ENCODE data around the gene CCR5AS.

CCR5AS gene

DNA sequence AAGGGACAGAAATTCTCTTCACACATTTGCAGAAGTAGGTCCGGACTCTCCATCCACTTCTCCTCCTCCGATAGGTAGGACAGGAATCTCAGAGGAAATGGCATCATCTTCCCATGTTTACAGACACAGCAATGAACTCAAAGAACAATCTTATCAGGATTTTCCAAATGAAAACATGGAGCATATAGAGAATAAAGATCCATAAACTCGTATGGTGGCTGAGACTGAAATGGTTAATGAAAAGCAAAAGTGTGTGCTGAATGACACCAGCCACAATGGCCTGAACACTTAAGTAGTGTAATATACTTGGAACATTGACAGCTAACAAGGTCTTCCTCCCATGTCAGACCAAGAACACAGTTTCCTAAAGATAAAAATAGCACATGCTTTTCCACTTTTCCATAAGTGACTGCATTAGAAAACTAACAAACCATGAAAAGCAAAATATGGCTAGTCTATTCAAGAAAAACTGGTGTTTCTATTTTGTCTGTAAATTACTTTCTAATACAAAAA, 6.0 kb upstream of the CCR5AS start:
- H3K4me1 Mint-ChIP-seq: peaks cover 8% of the 10 kb centered on the region; the same call in 2 of the 3 replicates
- no peaks in the 10 kb centered on the region for H3K27me3 Mint-ChIP-seq (ENCODE audit: insufficient read depth, low read depth, poor library complexity)
- Histone ChIP-seq H3K79me2 (replicated peaks; ENCODE audit: insufficient read depth) (no peaks in the 10 kb centered on the region), H3K27ac (ENCODE audit: low read depth) (no peak overlapping the region), H3F3A (replicated peaks; ENCODE audit: low read depth) (no peaks in the 10 kb centered on the region), H3K4me2 (no peak overlapping the region), H3K27me3 (ENCODE audit: insufficient read depth) (no peaks in the 10 kb centered on the region), H3K36me3 (ENCODE audit: insufficient read depth) (no peaks in the 10 kb centered on the region), H3K4me1 (ENCODE audit: insufficient read depth) (no peaks in the 10 kb centered on the region), H3K9me2 (ENCODE audit: insufficient read depth) (no peaks in the 10 kb centered on the region), H3K4me3 (no peak overlapping the region), H4K20me1 (replicated peaks; ENCODE audit: insufficient read depth) (no peaks in the 10 kb centered on the region), H2AFZ (peak overlapping the region; percentile 6; the same call in 1 of the 2 replicates)
- DNase-seq (ENCODE audit: low spot score): no peak
- ATAC-seq: no peak
- H3K36me3 Mint-ChIP-seq (ENCODE audit: low read depth): no peaks in the 10 kb centered on the region
- TF ChIP-seq, protein P1, sequence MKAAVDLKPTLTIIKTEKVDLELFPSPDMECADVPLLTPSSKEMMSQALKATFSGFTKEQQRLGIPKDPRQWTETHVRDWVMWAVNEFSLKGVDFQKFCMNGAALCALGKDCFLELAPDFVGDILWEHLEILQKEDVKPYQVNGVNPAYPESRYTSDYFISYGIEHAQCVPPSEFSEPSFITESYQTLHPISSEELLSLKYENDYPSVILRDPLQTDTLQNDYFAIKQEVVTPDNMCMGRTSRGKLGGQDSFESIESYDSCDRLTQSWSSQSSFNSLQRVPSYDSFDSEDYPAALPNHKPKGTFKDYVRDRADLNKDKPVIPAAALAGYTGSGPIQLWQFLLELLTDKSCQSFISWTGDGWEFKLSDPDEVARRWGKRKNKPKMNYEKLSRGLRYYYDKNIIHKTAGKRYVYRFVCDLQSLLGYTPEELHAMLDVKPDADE (IDR thresholded peaks at IDR 0.05): no peak
- no peak for TF ChIP-seq ZNF331 (CRISPR knock-in tag; IDR thresholded peaks at IDR 0.05; ENCODE audit: low read depth)
- no peak for TF ChIP-seq NANOG (IDR thresholded peaks at IDR 0.05; ENCODE audit: borderline replicate concordance)
- H3K4me3 Mint-ChIP-seq: no peak overlapping the region
- H3K9me3 Mint-ChIP-seq: no peaks in the 10 kb centered on the region
- H3K27ac Mint-ChIP-seq: no peak overlapping the region

DNA sequence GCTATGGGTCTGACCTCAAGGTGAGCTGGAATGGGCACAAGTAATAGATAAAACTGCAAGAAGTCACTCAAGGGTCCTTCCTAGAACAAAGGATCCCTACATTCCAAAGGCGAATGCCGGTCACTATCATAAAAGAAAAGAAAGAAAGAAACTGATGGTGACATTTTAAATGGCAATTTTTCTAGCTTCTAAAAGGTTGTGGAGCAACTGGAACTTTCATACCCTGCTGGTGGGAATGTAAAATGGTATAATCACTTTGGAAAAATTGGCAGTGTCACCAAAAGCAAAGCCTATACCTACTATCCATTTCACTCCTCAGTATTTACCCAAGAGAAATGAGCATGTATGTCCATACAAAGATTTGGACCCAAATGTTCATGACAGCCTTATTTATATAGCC, 4.4 kb upstream of the CCR5AS start:
- Mint-ChIP-seq H3K27ac (no peak overlapping the region), H3K36me3 (ENCODE audit: low read depth) (no peaks in the 10 kb centered on the region), H3K4me1 (no peaks in the 10 kb centered on the region; the same call in 2 of the 3 replicates), H3K27me3 (ENCODE audit: insufficient read depth, low read depth, poor library complexity) (peaks cover 4% of the 10 kb centered on the region), H3K9me3 (no peaks in the 10 kb centered on the region), H3K4me3 (no peak overlapping the region)
- H3K36me3 ChIP-seq (ENCODE audit: insufficient read depth): no peaks in the 10 kb centered on the region
- no peaks in the 10 kb centered on the region for H4K20me1 ChIP-seq (replicated peaks; ENCODE audit: insufficient read depth)
- no peaks in the 10 kb centered on the region for H3K27me3 ChIP-seq (ENCODE audit: insufficient read depth)
- no peak overlapping the region for H3K27ac ChIP-seq (ENCODE audit: low read depth)
- H3K9me2 ChIP-seq (ENCODE audit: insufficient read depth): no peaks in the 10 kb centered on the region
- no peak overlapping the region for H2AFZ ChIP-seq
- no peaks in the 10 kb centered on the region for H3K79me2 ChIP-seq (replicated peaks; ENCODE audit: insufficient read depth)
- H3K4me1 ChIP-seq (ENCODE audit: insufficient read depth): no peaks in the 10 kb centered on the region
- no peak for TF ChIP-seq ZNF331 (CRISPR knock-in tag; IDR thresholded peaks at IDR 0.05; ENCODE audit: low read depth)
- TF ChIP-seq, protein P2, sequence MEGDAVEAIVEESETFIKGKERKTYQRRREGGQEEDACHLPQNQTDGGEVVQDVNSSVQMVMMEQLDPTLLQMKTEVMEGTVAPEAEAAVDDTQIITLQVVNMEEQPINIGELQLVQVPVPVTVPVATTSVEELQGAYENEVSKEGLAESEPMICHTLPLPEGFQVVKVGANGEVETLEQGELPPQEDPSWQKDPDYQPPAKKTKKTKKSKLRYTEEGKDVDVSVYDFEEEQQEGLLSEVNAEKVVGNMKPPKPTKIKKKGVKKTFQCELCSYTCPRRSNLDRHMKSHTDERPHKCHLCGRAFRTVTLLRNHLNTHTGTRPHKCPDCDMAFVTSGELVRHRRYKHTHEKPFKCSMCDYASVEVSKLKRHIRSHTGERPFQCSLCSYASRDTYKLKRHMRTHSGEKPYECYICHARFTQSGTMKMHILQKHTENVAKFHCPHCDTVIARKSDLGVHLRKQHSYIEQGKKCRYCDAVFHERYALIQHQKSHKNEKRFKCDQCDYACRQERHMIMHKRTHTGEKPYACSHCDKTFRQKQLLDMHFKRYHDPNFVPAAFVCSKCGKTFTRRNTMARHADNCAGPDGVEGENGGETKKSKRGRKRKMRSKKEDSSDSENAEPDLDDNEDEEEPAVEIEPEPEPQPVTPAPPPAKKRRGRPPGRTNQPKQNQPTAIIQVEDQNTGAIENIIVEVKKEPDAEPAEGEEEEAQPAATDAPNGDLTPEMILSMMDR (conservative IDR thresholded peaks at IDR 0.05; ENCODE audit: low read depth in 2 of 2): 0 out of 4 replicates have a peak, but pooled peaks of 1 of the 2 experiments have one; percentile 28
- no peak for DNase-seq (ENCODE audit: low spot score)
- no peak overlapping the region for H3K4me2 ChIP-seq
- ATAC-seq: no peak
- no peaks in the 10 kb centered on the region for H3F3A ChIP-seq (replicated peaks; ENCODE audit: low read depth)
- no peak overlapping the region for H3K4me3 ChIP-seq

DNA sequence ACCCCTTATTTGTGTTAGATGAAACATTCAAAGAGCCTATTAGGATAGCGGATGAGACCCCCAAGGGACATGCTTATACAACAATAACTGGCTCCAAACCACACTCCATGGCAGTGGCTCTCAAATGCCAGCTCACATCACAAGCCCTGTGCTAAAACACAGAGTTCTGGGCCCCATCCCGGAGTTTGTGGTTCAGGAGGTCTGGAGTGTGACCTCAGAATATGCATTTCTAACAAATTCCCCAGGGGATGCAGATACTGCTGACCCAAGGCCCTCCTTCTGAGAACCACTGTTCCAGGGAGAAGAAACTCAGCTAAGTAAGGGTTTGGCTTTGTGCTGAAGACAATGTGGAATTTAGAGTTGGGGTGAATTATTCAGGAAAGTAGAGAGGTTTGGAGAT, 3.8 kb upstream of the CCR5AS start:
- Histone ChIP-seq H3K27me3 (ENCODE audit: insufficient read depth) (no peaks in the 10 kb centered on the region), H4K20me1 (replicated peaks; ENCODE audit: insufficient read depth) (no peaks in the 10 kb centered on the region), H3K79me2 (replicated peaks; ENCODE audit: insufficient read depth) (no peaks in the 10 kb centered on the region), H3F3A (replicated peaks; ENCODE audit: low read depth) (no peaks in the 10 kb centered on the region), H3K36me3 (ENCODE audit: insufficient read depth) (no peaks in the 10 kb centered on the region), H3K27ac (ENCODE audit: low read depth) (no peak overlapping the region), H3K4me3 (no peak overlapping the region), H3K9me2 (ENCODE audit: insufficient read depth) (no peaks in the 10 kb centered on the region), H3K4me2 (no peak overlapping the region), H2AFZ (no peak overlapping the region), H3K4me1 (ENCODE audit: insufficient read depth) (no peaks in the 10 kb centered on the region)
- TF ChIP-seq POLR2AphosphoS5 (IDR thresholded peaks at IDR 0.05; ENCODE audit: low read depth) (no peak), ZNF114 (CRISPR knock-in tag; IDR thresholded peaks at IDR 0.05) (no peak), JUNB (IDR thresholded peaks at IDR 0.05; ENCODE audit: unreplicated experiment) (no peak)
- Mint-ChIP-seq H3K36me3 (ENCODE audit: low read depth) (no peaks in the 10 kb centered on the region), H3K4me1 (no peaks in the 10 kb centered on the region; the same call in 2 of the 3 replicates), H3K9me3 (no peaks in the 10 kb centered on the region), H3K4me3 (no peak overlapping the region), H3K27me3 (ENCODE audit: insufficient read depth, low read depth, poor library complexity) (peaks cover 4% of the 10 kb centered on the region), H3K27ac (no peak overlapping the region)
- DNase-seq (ENCODE audit: low spot score) (no peak), ATAC-seq (no peak)

Data from GM23338 (cell line).